CD4-positive, alpha-beta T cell treated with Interleukin-12 subunit alpha and Interleukin-12 subunit beta, for 1 hour (primary cell): ENCODE measurements around the gene HSPA1L.
"Not testable (repeated sequence)": the region's sequence is repeated elsewhere in the genome, so short reads cannot be mapped to it uniquely, and the experiment has no call there.

Experiments
- DNase-seq: peaks from one replicate; pipeline ENCODE4 v3.0.0-alpha.2; 2020

HSPA1L gene

GRCh38 chr6:31811645-31812044 is 3.4 kb downstream of the HSPA1L start:
- no peak for DNase-seq

DNA sequence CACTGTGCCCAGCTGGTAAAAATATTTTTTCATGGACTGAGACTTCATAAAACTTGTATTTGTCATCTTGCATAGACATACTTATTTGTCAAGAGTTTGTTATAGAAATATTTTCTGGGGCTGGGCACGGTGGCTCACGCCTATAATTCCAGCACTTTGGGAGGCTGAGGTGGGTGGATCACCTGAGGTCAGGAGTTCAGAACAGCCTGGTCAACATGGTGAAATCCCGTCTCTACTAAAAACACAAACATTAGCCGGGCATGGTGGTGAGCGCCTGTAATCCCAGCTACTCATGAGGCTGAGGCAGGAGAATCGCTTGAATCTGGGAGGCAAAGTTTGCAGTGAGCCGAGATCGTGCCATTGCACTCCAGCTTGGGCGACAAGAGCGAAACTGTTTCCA is 6.5 kb downstream of the HSPA1L start:
- DNase-seq: not testable (repeated sequence)

- DNase-seq: peak; percentile 98
Observed at GRCh38 chr6:31806470-31807272, 8.4 kb downstream of the HSPA1L start, which contains the start of gene LSM2. Gene LSM2, minus strand, starts transcription at chr6:31806966. Its CDS starts 209 bp downstream, at chr6:31806757.

- no peak for DNase-seq
Observed at GRCh38 chr6:31805939-31806469, 9.1 kb downstream of the HSPA1L start.

DNA sequence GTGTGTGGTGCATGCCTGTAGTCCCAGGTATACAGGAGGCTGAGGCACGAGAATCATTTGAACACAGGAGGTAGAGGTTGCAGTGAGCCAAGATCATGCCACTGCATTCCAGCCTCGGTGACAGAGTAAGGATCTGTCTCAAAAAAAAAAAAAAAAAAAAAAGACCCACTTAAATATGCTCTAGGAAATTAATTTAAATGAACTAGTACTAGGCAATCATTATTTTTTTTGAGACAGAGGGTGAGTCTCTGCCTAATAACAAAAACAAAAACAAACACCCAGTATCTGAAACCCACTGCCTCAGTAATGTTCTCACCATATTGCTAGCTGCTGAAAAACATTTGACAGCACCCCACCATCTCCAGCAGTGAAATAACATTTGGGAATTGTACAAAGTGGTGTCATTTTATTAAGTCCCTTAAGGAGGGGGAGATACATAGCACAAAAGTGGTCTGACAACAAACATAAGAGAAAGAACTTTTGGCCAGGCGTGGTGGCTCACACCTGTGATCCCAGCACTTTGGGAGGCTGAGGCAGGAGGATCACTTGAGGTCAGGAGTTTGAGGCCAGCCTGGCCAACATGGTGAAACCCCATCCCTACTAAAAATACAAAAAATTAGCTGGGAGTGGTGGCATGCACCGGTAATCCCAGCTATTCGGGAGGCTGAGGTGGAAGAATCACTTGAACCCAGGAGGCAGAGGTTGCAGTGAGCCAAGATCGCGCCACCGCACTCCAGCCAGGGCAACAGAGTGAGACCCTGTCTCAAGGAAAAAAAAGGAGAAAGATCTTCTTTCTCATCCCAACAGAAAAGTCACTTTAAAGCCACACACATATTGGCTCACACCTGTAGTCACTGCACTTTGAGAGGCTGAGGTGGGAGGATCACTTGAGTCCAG is 13.8 kb downstream of the HSPA1L start:
- DNase-seq: not testable (repeated sequence)

DNA sequence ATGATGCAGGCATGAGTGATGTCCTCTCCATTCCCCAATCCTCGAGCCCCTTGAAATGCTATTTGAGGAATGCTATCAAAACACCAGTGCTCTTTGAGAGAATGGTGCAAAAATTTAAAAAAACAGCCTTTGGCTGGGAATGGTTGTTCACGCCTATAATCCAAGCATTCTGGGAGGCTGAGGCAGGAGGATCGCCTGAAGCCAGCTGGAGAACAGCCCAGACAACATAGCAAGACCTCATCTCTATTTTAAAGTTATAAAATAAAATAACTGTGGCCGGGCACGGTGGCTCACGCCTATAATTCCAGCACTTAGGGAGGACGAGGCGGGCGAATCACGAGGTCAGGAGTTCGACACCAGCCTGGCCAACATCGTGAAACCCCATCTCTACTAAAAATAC is 15.3 kb downstream of the HSPA1L start:
- DNase-seq: no peak

DNA sequence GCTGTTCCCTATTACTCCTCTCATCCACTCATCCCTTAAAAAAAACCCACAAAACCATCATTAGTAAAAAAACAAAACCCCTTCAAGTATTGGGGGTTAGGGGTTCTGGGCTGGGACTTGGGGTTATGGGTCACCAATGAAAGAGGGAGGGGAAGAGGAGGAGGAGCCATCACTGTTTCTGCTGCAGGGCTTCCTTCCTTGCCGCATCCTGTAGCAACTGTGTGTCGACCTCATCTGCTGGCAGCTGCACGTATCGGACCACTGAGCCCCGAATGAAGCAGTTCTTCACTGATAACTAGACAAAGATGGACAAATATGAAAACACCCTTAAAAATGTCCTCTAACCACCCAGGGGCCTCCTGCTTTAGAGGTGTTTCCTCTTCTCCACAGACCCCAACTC is 17.5 kb downstream of the HSPA1L start:
- DNase-seq: peak; percentile 65

- DNase-seq: no peak
Observed at GRCh38 chr6:31796993-31797385, 18.1 kb downstream of the HSPA1L start.

DNA sequence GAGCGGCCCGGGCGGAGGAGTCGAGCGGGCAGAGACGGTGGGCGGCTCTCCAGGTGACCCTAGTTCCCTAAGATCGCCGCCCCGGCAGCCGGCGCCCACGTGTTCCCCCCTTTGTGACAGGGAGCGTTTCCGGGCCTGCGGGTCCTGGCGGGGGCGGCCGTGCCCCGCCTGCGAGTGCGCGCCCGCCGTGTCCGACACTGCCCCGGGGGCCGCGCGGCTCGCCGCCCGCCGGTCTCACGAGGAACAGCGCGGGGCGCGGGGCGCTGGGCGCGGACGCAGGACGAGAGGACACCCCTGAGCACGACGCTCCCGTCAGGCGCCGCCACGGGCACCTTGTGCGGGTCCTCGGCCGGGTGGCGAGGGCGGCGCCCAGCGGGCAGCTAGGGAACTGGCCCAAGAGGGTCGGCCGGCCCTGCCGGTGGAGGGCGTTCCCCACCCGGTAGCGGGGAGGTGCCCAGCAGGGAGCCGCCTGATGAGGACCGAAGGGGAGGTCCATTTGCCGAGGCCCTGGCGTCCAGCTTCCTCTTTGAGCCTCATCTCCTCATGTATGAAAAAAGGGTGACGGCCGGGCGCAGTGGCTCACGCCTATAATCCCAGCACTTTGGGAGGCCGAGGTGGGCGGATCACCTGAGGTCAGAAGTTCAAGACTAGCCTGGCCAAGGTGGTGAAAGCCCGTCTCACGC is 19.3 kb downstream of the HSPA1L start, which contains the start of gene VARS1:
Gene VARS1 (minus strand): TSS at position 137 of the 683 bp plus-strand sequence. CDS start 535 bp downstream, outside the sequence.
- DNase-seq: peak; percentile 89

DNA sequence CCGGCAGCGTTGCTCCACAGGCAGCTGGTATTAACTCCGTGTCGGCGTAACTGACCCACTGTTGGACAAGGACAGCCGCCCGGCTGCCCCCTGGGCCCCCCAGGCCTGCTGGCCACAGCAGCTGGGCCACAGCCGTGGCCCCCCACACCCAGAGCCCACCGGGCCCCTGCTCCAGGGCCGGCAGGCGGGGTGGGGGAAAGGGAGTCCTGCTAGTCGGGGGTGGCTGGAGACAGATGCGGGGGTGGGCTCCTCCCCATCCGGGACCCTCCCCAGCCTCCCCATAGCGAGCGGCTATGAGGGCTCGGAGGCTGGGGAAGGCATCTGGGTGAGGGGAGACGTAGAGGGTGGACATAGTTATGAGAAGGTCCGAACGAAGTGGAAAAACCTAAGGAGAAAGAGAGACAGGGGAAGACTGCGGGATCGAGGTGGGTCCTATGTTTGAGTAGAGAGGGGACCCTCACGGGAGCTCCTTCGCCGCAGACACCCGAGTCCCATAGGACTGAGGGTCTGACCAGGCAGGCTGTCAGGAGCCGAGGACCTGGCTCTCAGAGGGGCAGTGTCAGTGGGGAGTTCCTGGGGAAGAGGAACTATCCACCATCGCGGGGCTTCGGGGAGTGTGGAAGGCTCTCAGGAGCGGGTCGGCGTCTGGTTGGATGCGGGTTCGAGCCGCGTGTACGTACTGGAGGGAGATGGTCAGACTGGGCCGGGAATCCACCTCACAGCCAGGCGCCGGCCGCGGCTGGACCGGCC is 20.0 kb downstream of the HSPA1L start:
- no peak for DNase-seq

GRCh38 chr6:31794294-31794865 is 20.7 kb downstream of the HSPA1L start:
- DNase-seq: no peak

DNA sequence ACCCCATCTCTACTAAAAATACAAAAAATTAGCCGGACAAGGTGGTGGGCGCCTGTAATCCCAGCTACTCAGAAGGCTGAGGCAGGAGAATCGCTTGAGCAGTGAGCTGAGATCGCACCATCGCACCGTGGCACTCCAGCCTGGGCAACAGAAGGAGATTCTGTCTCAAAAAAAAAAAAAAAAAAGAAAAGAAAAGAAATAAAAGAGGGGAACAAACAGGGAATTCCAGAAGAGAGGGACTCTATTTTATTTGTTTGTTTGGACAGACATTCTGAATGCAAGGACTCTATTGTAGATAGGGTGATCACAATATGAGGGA is 21.2 kb downstream of the HSPA1L start:
- not testable (repeated sequence) for DNase-seq

- no peak for DNase-seq
Observed at GRCh38 chr6:31792761-31793171, 22.3 kb downstream of the HSPA1L start.

DNA sequence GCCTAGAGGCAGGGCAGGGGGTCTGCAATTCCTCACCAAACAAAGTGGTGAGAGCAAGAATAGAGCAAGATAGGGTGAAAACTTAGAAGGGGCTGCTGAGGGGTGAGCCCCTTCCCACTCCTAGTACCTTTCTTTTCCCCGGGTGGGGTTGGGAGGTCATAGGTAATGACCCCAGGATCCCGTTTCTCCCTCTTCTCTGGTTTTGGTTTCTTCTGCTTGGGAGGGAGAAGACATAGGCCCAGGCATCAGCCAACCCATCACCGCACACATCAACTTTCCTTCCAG is 23.1 kb downstream of the HSPA1L start:
- DNase-seq: no peak

DNA sequence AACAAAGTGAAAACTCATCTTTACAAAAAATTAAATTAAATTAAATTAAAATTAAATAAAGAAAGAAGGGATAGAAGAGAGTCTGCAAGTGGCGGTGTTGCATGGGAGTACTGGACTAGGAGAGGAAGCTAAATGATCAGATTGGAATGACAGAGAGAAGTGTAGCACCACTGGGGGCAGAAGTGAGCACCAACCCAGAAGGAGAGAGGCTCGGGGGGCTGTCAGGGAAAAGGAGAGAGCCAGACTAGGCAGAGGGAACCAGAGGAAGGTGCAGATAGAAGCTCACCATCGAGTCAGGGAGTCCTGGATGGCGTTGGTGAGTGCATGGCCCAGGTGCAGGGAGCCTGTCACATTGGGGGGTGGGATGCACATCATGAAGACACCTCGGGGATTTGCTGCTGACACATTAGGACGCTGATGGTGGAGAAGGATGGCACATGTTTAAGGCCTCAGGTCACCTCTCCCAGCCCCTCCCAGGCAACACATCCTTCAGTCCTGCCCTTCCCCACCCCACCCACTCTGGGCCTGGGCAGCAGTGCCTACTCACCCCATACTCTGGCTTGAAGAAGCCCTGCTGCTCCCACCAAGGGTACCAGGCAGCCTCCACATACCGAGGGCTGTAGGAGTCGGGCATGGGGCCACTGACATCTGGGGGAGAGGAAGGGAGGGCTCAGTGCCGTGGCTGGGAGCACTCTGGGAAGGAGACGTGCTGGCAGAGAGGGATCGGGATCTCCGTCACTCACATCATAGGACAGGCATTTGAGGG is 23.6 kb downstream of the HSPA1L start:
- no peak for DNase-seq

- no peak for DNase-seq
Observed at GRCh38 chr6:31785475-31785874, 29.6 kb downstream of the HSPA1L start.

DNA sequence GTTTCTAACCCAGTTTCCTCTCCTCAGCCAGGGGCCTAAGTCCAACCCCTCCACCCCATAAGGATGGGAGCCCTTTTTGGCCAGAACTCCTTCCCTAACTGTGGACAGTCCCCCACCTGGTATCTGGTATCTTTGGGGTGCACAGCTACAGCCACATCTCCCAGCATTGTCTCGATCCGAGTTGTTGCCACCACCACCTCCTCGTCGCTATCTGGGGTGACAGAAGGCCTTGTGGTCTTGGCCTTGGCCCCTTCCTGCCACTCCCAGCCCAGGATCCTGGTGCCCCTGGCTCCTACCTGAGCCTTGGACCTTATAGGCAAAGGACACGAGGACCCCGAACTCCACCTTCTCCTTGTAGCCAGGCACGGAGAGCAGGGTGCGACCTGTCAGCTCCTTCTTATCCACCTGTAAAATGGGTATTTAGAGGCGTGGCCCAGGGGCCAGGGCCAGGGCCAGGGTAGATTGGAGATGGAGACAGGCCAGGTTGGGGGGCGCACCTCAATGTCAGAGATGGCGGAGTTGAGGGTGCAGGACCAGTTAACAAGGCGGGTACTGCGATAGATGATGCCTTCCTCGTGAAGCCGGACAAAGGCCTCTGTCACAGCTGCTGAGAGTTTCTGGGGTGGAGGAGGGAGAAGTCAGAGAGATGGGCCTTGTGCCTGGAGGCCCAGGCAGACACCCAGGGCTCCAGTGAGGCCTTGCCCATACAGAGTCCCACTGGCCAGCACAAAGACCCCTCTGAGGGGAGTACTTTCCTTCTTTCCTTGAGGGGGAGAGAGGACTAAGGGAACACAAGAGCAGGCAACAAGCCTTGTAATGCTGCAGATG is 30.8 kb downstream of the HSPA1L start:
- DNase-seq: no peak

DNA sequence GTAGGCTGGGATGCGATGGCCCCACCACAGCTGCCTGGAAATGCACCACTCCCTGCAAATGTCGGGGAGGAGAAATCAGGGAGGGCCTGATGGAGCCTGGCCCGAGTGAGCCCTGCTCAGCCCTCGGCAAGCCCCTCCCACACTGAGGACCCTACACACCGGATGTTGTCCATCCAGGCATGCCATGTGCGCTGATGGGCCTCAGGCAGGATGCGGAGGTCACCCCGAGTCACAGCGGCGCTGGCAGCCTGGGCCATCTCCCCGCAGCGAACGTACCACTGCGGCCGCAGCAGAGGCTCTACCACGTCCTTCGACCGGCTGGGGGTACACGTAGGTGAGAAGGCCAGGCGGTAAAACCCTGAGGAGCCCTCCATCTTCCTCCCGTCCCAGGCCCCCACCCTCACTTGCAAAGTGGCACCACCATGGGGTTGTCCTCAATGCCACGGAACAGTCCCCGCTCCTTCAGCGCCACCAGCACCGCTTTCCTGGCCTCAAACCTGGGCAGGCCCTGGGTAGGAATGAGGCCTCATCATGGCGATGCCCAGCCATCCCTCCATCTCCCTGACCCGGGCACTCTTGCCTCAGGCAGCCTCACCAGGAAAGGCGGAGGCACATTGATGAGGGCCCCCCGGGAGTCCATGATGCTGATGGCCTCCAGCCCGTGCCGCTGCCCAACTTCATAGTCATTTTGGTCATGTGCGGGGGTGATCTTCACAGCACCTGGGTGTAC is 32.8 kb downstream of the HSPA1L start:
- DNase-seq: no peak

GRCh38 chr6:31781244-31782125 is 33.6 kb downstream of the HSPA1L start:
- DNase-seq: no peak
